ENCODE measurements around the gene DYNLRB1. TPM values are rescaled to one million over a fixed set of nuclear protein-coding genes. Genes with fewer than 3 reads are reported as not detected.

The DYNLRB1 gene
- total and polyA plus RNA-seq, 2 donors (not counting 1 experiment from before 2014, with no cell fraction given): 55.3 to 120 TPM

DNA sequence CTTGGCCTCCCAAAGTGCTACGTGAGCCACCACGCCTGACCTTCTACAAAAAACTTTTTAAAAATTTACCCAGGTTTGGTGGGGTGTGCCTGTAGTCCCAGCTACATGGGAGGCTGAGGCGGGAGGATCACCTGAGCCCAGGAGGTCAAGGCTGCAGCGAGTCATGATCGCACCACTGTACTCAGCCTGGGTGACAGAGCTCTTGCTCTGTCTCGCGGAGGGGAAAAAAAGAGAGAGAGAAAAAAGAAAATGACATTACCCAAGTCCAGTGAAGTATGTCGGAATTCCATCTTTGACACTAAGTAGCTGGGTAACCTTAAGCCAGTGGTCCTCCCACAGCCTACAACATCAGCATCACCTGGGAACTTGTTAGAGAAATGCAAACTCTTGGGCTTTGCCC, 23.5 kb downstream of the DYNLRB1 start:
- no peaks in the 10 kb centered on the region for H3K9me3 Mint-ChIP-seq (ENCODE audit: insufficient read depth)
- Histone ChIP-seq H3K4me1 (ENCODE audit: control insufficient read depth in 2 of 2, insufficient read depth in 2 of 2, low read length in 2 of 2) (peaks cover 0 to 7% of the 10 kb centered on the region in 2 donors), H3K79me2 (ENCODE audit: control insufficient read depth, insufficient read depth, low read length) (no peaks in the 10 kb centered on the region), H2AFZ (ENCODE audit: insufficient read depth, low read depth, low read length, poor library complexity, severe bottlenecking) (no peak overlapping the region), H3K4me3 (ENCODE audit: control extremely low read depth in 1 of 5, extremely low read depth in 1 of 5, insufficient read depth in 1 of 5, low read depth in 2 of 5, low read length in 4 of 5) (no peak overlapping the region), H3K27me3 (replicated peaks in 1 of 4; ENCODE audit: control extremely low read depth in 1 of 4, control insufficient read depth in 3 of 4, insufficient read depth in 4 of 4, low read length in 3 of 4) (no peaks in the 10 kb centered on the region), H3K9ac (ENCODE audit: low read length) (no peak overlapping the region), H3K4me2 (replicated peaks; ENCODE audit: low read depth, low read length, poor library complexity, severe bottlenecking) (no peak overlapping the region), H4K20me1 (ENCODE audit: control insufficient read depth, insufficient read depth, low read length, poor library complexity, severe bottlenecking) (no peaks in the 10 kb centered on the region), H3K36me3 (replicated peaks in 1 of 2; ENCODE audit: control extremely low read depth in 1 of 2, control insufficient read depth in 1 of 2, extremely low read depth in 1 of 2, insufficient read depth in 2 of 2, low read length in 1 of 2) (peaks cover 0 to 43% of the 10 kb centered on the region in 2 experiments), H3K9me3 (ENCODE audit: control extremely low read depth in 1 of 3, control insufficient read depth in 2 of 3, insufficient read depth in 1 of 3, low read length in 2 of 3) (no peaks in the 10 kb centered on the region), H3K27ac (ENCODE audit: low read length in 2 of 2) (no peak overlapping the region)
- ATAC-seq (ENCODE audit: low read depth) (no peak), DNase-seq (no peak)
- TF ChIP-seq, protein P1, sequence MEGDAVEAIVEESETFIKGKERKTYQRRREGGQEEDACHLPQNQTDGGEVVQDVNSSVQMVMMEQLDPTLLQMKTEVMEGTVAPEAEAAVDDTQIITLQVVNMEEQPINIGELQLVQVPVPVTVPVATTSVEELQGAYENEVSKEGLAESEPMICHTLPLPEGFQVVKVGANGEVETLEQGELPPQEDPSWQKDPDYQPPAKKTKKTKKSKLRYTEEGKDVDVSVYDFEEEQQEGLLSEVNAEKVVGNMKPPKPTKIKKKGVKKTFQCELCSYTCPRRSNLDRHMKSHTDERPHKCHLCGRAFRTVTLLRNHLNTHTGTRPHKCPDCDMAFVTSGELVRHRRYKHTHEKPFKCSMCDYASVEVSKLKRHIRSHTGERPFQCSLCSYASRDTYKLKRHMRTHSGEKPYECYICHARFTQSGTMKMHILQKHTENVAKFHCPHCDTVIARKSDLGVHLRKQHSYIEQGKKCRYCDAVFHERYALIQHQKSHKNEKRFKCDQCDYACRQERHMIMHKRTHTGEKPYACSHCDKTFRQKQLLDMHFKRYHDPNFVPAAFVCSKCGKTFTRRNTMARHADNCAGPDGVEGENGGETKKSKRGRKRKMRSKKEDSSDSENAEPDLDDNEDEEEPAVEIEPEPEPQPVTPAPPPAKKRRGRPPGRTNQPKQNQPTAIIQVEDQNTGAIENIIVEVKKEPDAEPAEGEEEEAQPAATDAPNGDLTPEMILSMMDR (IDR thresholded peaks at IDR 0.05): no peak
- no peak for TF ChIP-seq EZH2 (IDR thresholded peaks at IDR 0.05; ENCODE audit: borderline replicate concordance, insufficient read depth, low read depth, low read length, poor library complexity, severe bottlenecking)
- H3K27ac Mint-ChIP-seq: no peak overlapping the region
- H3K4me1 Mint-ChIP-seq: peaks cover 18% of the 10 kb centered on the region
- ChIA-PET POLR2A (no interaction called here), CTCF (interaction anchor here (0.7 to 5.8 kb wide), 10 partner anchors 9 to 868 kb away, joined by 3 to 89 read pairs (median 5); partner anchors contain the start of genes DYNLRB1 and TP53INP2)
- H3K27me3 Mint-ChIP-seq: no peaks in the 10 kb centered on the region
- H3K4me3 Mint-ChIP-seq: no peak overlapping the region
- intact Hi-C loops (cut with micrococcal nuclease): loop anchor here (5.0 kb wide), 1 partner anchor 227 kb away; no protein-coding TSS in a partner anchor
- 100% methylated on average over 3 of the region's 8 CpGs for WGBS (ENCODE audit: insufficient coverage)

DNA sequence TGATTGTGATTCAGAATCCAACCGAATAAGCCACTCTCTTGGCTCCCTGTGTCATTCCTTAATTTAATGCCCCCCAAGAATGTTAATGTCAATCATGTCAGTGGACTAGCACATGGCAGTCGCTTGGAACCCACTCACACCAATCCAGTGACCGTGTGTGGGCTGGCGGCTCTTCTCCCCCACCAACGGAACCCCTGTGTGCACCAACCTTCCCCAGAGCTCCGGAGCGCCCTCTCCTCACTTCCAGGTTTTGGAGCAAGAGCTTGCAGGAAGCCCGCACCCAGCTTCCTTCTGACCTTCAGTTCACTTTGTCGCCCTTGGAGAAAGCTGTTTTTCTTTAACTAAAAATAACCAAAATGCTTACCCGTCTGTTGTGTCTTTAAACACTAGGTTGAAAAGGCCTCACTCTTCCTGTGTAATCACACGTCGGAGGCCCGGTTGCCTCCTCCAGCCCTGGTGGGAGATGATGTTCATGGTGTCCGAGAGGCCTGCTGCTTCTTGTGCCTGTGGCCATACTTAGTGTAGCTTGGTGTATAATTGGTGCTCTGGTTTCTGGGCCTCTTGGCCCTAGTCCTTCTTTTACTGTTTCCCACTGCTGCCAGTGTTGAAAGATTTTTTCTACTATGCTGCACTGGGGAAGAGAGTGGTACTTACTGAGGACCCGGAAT, 24.5 kb downstream of the DYNLRB1 start:
- CTCF ChIA-PET: interaction anchor here (0.9 to 5.8 kb wide), 5 partner anchors 8 to 228 kb away, joined by 3 to 69 read pairs (median 5); partner anchors contain the start of gene DYNLRB1
- POLR2A ChIA-PET: no interaction called here
- H3K27me3 Mint-ChIP-seq: peaks cover 3% of the 10 kb centered on the region
- H2AFZ ChIP-seq (ENCODE audit: insufficient read depth, low read depth, low read length, poor library complexity, severe bottlenecking): no peak overlapping the region
- no peaks in the 10 kb centered on the region for H3K9me3 ChIP-seq (ENCODE audit: control extremely low read depth in 1 of 3, control insufficient read depth in 2 of 3, insufficient read depth in 1 of 3, low read length in 2 of 3)
- no peaks in the 10 kb centered on the region for H3K79me2 ChIP-seq (ENCODE audit: control insufficient read depth, insufficient read depth, low read length)
- H3K27ac Mint-ChIP-seq: no peak overlapping the region
- WGBS (ENCODE audit: insufficient coverage): 95% methylated on average over 14 of the region's 15 CpGs
- H3K4me1 Mint-ChIP-seq: peaks cover 19% of the 10 kb centered on the region
- no peak overlapping the region for H3K4me3 ChIP-seq (ENCODE audit: control extremely low read depth in 1 of 5, extremely low read depth in 1 of 5, insufficient read depth in 1 of 5, low read depth in 2 of 5, low read length in 4 of 5)
- H4K20me1 ChIP-seq (ENCODE audit: control insufficient read depth, insufficient read depth, low read length, poor library complexity, severe bottlenecking): no peaks in the 10 kb centered on the region
- H3K27ac ChIP-seq (ENCODE audit: low read length in 2 of 2): no peak overlapping the region
- no peak overlapping the region for H3K4me2 ChIP-seq (replicated peaks; ENCODE audit: low read depth, low read length, poor library complexity, severe bottlenecking)
- H3K4me3 Mint-ChIP-seq: no peak overlapping the region
- ATAC-seq (ENCODE audit: low read depth): no peak
- H3K36me3 ChIP-seq (replicated peaks in 1 of 2; ENCODE audit: control extremely low read depth in 1 of 2, control insufficient read depth in 1 of 2, extremely low read depth in 1 of 2, insufficient read depth in 2 of 2, low read length in 1 of 2): peaks cover 0 to 33% of the 10 kb centered on the region in 2 experiments
- peaks cover 0 to 7% of the 10 kb centered on the region in 2 donors for H3K4me1 ChIP-seq (ENCODE audit: control insufficient read depth in 2 of 2, insufficient read depth in 2 of 2, low read length in 2 of 2)
- intact Hi-C loops (cut with micrococcal nuclease): no loop called here
- no peaks in the 10 kb centered on the region for H3K9me3 Mint-ChIP-seq (ENCODE audit: insufficient read depth)
- no peak for TF ChIP-seq EZH2 (IDR thresholded peaks at IDR 0.05; ENCODE audit: borderline replicate concordance, insufficient read depth, low read depth, low read length, poor library complexity, severe bottlenecking)
- TF ChIP-seq, protein P1 (IDR thresholded peaks at IDR 0.05): no peak
- H3K27me3 ChIP-seq (replicated peaks in 1 of 4; ENCODE audit: control extremely low read depth in 1 of 4, control insufficient read depth in 3 of 4, insufficient read depth in 4 of 4, low read length in 3 of 4): no peaks in the 10 kb centered on the region
- no peak overlapping the region for H3K9ac ChIP-seq (ENCODE audit: low read length)
- no peak for DNase-seq

Measured in B cell (primary cell).